GM21786 (cell line): ENCODE results near the gene CACFD1.

Source experiments
- ATAC-seq: cut with Tn5 transposase; IDR thresholded peaks from one replicate; pipeline ENCODE4 v1.9.1; 2021; ENCODE audit not compliant: unreplicated experiment

CACFD1 gene

GRCh38 chr9:133496861-133497842 is 37.4 kb downstream of the CACFD1 start:
- ATAC-seq = no peak

- no peak for ATAC-seq
Observed at GRCh38 chr9:133499132-133499891, 39.5 kb downstream of the CACFD1 start.

DNA sequence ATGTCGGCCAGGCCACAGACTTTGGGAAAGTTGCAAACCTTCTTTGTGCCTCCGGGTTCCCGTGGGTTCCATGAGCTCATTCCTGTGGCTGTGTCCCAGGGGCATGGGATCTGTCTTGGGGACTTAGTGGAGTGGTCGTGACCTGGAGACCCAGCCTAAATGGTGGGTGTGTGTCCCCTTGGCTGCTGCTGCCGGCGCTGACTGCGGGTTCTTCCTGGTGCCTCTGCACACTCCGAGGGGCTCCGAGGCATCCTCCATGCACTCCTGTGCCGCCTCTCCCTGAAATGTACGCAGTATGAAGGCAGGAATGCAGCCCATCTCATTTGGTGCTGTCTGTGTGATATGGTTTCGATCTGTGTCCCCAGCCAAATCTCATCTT is 40.1 kb downstream of the CACFD1 start:
- no peak for ATAC-seq

GRCh38 chr9:133502112-133502511 is 42.3 kb downstream of the CACFD1 start:
- no peak for ATAC-seq

GRCh38 chr9:133505186-133505830 is 45.5 kb downstream of the CACFD1 start:
- no peak for ATAC-seq

DNA sequence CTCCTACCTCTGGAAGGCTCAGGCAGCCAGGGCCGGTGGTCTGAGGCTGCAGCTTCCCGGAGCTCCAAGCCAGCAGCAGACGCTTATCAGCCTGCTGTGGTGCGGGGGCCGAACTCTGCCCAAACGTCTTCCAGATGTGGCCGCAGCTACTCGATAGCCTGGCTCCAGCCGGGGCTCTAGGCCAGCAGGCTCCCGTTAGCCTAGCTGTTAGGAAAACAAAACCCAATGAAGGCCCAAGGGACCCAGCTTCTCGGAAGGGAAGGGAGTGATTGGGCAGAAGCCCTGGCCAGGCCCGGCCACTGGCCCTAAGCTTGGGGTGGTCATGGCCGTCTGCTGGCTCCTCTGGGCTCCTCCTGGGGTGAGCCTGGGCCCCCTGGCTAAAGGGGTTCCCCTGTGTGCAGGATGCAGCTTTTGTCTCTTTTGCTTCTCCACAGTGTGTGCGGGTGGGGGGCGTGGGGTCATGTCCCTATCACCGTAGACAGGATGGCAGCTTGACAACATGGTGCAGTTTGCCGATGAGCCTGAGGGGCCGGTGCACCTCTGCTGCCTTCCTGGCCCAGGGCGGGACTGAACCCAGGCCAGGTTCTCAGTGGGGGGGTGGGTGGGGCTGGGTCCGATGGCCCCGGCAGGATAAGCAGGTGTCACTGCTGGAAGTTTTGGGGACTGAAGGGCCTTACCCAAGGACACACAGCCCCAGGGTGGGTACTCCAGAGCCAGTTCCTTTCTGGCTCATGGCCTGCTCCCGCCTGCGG is 46.3 kb downstream of the CACFD1 start:
- no peak for ATAC-seq

GRCh38 chr9:133506653-133507038 is 46.9 kb downstream of the CACFD1 start:
- ATAC-seq = no peak

DNA sequence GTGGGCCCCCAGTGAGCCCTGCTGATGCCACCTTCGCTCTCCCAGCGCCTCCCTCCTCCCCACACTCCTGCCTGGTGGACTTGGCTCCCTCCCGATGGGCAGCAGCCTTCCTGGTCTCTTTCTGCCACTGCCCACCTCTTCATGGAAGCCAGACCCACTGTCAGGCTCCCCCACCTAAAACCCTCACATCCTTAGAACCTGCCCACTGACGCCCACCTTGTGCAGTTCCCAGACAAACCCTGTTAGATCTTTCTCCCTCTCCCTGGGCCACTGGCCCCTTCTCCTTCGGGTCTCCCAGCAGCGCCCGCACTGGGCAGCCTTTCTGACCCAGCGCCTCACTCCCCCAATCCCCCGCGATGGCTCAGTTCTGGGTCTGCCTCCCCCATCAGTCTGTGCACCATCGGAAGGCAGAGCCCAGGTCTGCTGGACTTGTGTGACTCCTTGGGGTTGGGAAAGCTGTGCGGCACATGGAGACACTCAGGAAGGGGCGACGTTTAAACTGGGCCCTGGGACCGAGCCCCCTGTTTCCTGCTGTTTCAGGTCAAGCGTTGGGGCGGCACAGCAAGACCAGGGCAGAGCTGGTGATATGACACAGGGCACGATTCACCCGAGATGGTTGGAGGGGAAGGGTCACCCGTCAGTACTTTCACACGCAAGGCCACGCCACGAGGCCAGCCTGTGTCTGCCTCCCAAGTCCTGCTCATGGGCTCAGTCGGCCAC is 47.6 kb downstream of the CACFD1 start:
- no peak for ATAC-seq

- no peak for ATAC-seq
Observed at GRCh38 chr9:133508046-133508445, 48.3 kb downstream of the CACFD1 start.

GRCh38 chr9:133509179-133510083 is 49.7 kb downstream of the CACFD1 start:
- ATAC-seq = no peak

- ATAC-seq = no peak
Observed at GRCh38 chr9:133510926-133511505, 51.2 kb downstream of the CACFD1 start.

GRCh38 chr9:133511607-133512006 is 51.8 kb downstream of the CACFD1 start:
- ATAC-seq = no peak

DNA sequence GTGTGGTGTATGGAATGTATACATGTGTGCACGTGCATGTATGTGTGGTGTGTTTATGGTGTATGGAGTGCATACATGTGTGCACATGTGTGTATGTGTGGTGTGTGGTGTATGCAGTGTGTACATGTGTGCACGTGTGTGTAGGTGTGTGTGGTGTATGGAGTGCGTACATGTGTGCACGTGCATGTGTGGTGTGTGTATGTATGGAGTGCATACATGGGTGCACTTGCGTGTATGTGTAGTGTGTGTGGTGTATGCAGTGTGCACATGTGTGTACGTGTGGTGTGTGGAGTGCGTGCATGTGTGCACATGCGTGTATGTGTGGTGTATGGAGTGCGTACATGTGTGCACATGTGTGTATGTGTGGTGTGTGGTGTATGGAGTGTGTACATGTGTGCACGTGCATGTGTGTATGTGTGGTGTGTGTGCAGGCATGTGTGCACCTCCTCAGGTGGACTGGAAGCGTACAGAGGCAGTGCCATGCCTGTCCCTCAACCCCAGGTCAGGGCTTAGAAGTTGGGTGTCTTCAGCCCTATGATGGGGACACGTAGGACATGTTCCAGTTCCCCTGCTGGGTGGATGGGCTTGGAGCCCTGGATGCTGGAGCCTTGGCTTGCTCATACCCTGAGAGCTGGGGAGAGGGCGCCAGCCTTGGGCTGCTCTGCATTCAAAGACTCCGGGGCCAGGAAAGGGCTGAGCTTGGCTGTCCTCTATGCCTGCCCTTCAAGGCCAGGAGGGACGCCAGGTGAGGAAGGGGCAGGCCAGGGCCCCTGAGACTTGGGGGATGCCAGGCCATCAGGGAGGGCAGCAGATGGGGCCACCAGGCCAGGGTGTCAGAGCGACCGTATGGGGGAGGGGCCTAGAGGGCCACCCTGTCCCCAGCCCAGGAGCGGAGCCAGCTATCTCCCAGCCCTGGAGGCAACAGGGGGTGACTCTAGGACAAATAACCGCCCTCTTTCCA is 52.8 kb downstream of the CACFD1 start:
- no peak for ATAC-seq

DNA sequence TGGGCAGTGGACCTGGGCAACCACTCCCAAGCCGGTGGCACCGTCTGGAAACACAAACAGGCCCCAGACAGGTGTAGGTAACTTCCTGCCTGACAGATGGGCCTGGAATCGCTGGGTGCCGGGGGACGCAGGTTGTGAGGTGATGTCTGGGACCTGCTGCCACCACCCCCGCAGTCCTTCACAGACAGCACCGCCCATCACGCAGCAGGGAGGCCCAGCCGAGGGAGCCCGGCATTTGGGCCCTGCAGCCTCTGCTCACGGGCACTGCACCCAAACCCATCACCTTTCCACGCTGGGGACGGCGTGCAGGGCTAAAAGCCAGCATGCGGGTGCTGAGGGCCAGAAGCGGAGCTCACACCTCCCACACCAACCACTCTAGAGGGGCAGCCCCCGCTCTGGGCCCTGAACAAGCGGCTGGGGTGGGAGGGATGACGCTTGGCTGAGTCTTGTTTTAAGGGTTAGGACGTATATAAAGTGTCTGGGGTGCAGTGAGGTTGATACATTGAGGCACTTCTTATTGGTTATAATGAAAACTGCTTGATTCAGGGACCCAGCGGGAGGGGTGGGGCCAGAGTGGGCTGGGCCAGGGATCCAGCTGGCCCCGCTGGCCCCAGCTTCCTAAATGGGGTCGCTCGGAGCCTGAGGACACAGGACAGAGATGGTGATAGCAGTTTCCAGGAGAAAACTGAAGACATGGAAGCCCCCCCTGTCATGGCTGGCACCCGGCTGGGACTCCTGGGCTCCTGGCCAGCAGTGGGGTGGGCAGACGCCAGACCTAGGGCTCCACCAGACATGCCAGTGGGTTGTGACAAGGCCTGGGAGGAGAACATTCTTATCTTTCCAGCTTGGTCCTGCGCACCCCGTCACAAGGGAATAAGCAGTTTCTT is 53.7 kb downstream of the CACFD1 start:
- no peak for ATAC-seq

- no peak for ATAC-seq
Observed at GRCh38 chr9:133514460-133515239, 54.9 kb downstream of the CACFD1 start.

GRCh38 chr9:133515240-133515610 is 55.4 kb downstream of the CACFD1 start:
- no peak for ATAC-seq
